Sciatic nerve (tissue), 2 donors: ENCODE measurements around the gene PRKG1. TPM values are rescaled to one million over a fixed set of nuclear protein-coding genes. Genes with fewer than 3 reads are reported as not detected.
"Not testable (repeated sequence)": the region's sequence is repeated elsewhere in the genome, so short reads cannot be mapped to it uniquely, and the experiment has no call there.

Experiments used
- ATAC-seq: fragments of 200-7000 bp; cut with Tn5 transposase; one replicate; pipeline ENCODE4 v1.9.1; 2020; ENCODE audit warnings: mild to moderate bottlenecking, moderate library complexity
- DNase-seq: peaks from one replicate; pipeline ENCODE4 v3.0.0-alpha.2; 2020; ENCODE audit warnings: low spot score
- intact Hi-C: fragments of 100-400 bp; cut with DNase I; formaldehyde crosslinking; loops from one replicate; pipeline ENCODE4 v1.14.2; 2022
- total RNA-seq: library from RNA; stranded (reverse); fragmentation: NEBNext Ultra II Directional; extraction: Animal tissue kit (Norgen Biotek cat#: 25700); gene quantifications from one replicate; pipeline ENCODE4 v1.2.1, GENCODE V29; 2021
- donor health status: DM: no; HTN: no; CAD: no.
- donor health status: DM: no; HTN: no; CAD: no.

PRKG1 gene
- total RNA-seq, 1 donor from 2014 or later: 20.0 TPM

GRCh38 chr10:51158832-51159231, 84.5 kb downstream of the PRKG1 start:
- ATAC-seq (no peak), DNase-seq (no peak)
- intact Hi-C loops: no loop called here

- ATAC-seq (no peak), DNase-seq (no peak)
- intact Hi-C loops: no loop called here
Measured at GRCh38 chr10:51159841-51160240, 85.6 kb downstream of the PRKG1 start.

GRCh38 chr10:51162002-51162401, 87.7 kb downstream of the PRKG1 start:
- intact Hi-C loops: no loop called here
- ATAC-seq (peak; percentile 28), DNase-seq (no peak)

GRCh38 chr10:51163380-51164049, 89.2 kb downstream of the PRKG1 start:
- intact Hi-C loops, DNase-seq, ATAC-seq: not testable (repeated sequence)

GRCh38 chr10:51168086-51168815, 94.0 kb downstream of the PRKG1 start:
- DNase-seq (no peak), ATAC-seq (no peak)

GRCh38 chr10:51169111-51169510, 94.8 kb downstream of the PRKG1 start:
- DNase-seq: no peak
- intact Hi-C loops: no loop called here
- no peak for ATAC-seq

More at GRCh38 chr10:51168086-51168815, 94.0 kb downstream of the PRKG1 start:
- intact Hi-C loops: no loop called here

- intact Hi-C loops: no loop called here
- no peak for DNase-seq
Measured at GRCh38 chr10:51170518-51171245, 96.4 kb downstream of the PRKG1 start.

GRCh38 chr10:51171946-51172345, 97.7 kb downstream of the PRKG1 start:
- intact Hi-C loops: no loop called here
- DNase-seq: no peak
- ATAC-seq: peak; percentile 39

More at GRCh38 chr10:51170518-51171245, 96.4 kb downstream of the PRKG1 start:
- ATAC-seq: no peak

- no peak for ATAC-seq
- no peak for DNase-seq
- intact Hi-C loops: no loop called here
Measured at GRCh38 chr10:51176976-51177695, 102.8 kb downstream of the PRKG1 start.

GRCh38 chr10:51178634-51179033, 104.3 kb downstream of the PRKG1 start:
- no peak for DNase-seq
- ATAC-seq: no peak
- intact Hi-C loops: no loop called here

- ATAC-seq (no peak), DNase-seq (no peak)
- intact Hi-C loops: no loop called here
Measured at GRCh38 chr10:51180141-51180540, 105.9 kb downstream of the PRKG1 start.

GRCh38 chr10:51183783-51184182, 109.5 kb downstream of the PRKG1 start:
- intact Hi-C loops: no loop called here
- DNase-seq (no peak), ATAC-seq (no peak)

GRCh38 chr10:51186361-51186760, 112.1 kb downstream of the PRKG1 start:
- DNase-seq (no peak), ATAC-seq (no peak)
- intact Hi-C loops: no loop called here

- ATAC-seq (peak; percentile 51), DNase-seq (no peak)
- intact Hi-C loops: no loop called here
Measured at GRCh38 chr10:51188008-51188407, 113.7 kb downstream of the PRKG1 start.

GRCh38 chr10:51188866-51189265, 114.6 kb downstream of the PRKG1 start:
- DNase-seq: no peak
- ATAC-seq: no peak
- intact Hi-C loops: no loop called here

- ATAC-seq: no peak
- DNase-seq: no peak
- intact Hi-C loops: no loop called here
Measured at GRCh38 chr10:51196508-51197175, 122.4 kb downstream of the PRKG1 start.

GRCh38 chr10:51198170-51198569, 123.9 kb downstream of the PRKG1 start:
- DNase-seq (no peak), ATAC-seq (no peak)
- intact Hi-C loops: no loop called here

- DNase-seq (no peak), ATAC-seq (no peak)
- intact Hi-C loops: no loop called here
Measured at GRCh38 chr10:51201947-51202346, 127.7 kb downstream of the PRKG1 start.

- ATAC-seq: no peak
- intact Hi-C loops: no loop called here
- DNase-seq: no peak
Measured at GRCh38 chr10:51203359-51203758, 129.1 kb downstream of the PRKG1 start.
